Activated T-helper 9 cell treated with anti-CD3 and anti-CD28 coated beads, Interleukin-2, amount 50 U/mL, for 16 hours (primary cell): ENCODE data around the gene F8A3.
"Not testable (repeated sequence)": the region's sequence is repeated elsewhere in the genome, so short reads cannot be mapped to it uniquely, and the experiment has no call there.

Source experiments
- DNase-seq: peaks from one replicate; pipeline ENCODE4 v3.0.0-alpha.2; 2020; ENCODE audit warnings: low read depth

The F8A3 gene

DNA sequence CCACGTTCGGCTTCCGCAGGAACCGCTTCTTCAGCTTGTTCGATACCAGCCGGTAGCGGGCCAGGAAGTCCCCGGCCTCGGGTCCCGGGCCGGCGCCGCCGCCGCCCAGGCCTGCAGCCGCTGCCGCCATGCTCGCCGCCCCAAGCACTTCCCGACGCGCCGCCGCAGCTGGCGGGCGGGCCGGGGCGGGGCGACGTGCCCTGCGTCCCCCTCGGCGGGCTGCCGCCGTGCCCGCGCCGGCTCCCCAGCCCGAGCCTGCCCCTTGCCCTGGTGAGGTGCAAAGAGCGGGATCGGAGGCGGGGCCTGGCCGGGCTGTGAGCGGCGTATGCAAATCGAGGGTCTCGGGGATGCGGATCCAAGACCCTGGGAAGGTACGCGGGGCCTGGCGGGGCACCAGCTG, at the start of gene F8A3:
F8A3 (minus strand) TSS at position 150 of the 400 bp plus-strand sequence; CDS start at position 130, 20 bp downstream.
- not testable (repeated sequence) for DNase-seq

DNA sequence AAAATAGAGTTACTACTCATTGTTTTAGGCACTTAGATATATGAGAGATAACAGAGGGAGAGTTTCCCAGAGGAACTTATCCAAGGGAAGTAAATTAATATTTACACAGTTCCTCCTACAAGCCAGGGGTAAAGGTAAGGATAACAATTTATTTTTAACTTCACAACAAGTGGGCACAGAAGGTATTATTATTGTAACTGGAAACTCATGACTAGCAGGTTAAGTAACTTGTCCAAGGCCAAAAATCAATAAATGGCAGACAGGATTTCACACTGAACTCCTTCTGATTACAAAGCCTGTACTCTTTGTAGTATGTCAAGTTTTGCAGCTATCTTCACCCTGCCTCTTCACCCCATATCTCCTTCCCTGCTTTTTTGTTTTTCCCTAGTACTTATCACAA, 46.9 kb upstream of the F8A3 start:
- DNase-seq, result no peak

GRCh38 chrX:155495134-155495533, 36.7 kb upstream of the F8A3 start:
- not testable (repeated sequence) for DNase-seq

- DNase-seq, result not testable (repeated sequence)
Measured at GRCh38 chrX:155491421-155491820, 33.0 kb upstream of the F8A3 start.

GRCh38 chrX:155477136-155477535, 18.7 kb upstream of the F8A3 start:
- DNase-seq, result not testable (repeated sequence)

DNA sequence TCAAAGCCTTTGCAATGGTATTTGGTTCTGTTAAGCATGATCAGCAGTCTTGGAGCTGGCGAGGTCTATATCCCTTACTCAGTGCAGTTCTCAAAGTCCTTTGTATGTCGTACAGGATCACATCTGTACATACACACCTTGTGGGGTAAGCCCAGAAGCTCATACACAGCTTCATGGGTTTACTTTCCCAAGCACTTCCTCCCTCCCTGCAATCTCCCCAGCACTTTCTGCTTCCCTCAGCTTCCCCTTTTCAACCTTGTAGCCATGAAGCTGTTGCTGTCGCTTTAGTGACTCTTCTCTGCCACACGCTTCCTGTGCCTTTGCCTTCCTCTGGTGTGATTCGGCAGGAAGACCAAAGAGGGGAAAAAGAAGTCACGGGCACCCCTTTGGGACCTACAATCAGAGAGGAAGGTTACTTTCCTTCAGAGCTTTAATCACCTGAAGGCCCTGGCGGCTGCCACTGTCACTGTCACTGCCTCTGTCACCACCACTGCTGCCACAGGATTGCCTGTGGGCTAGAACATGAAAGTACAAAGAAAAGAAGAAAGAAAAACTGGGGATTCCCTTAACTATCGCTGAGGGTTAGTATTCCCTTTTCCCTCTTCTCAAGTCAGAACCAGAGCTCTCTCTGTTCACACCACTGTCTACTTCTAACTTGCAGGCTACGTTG, 8.0 kb upstream of the F8A3 start:
- DNase-seq, result not testable (repeated sequence)

DNA sequence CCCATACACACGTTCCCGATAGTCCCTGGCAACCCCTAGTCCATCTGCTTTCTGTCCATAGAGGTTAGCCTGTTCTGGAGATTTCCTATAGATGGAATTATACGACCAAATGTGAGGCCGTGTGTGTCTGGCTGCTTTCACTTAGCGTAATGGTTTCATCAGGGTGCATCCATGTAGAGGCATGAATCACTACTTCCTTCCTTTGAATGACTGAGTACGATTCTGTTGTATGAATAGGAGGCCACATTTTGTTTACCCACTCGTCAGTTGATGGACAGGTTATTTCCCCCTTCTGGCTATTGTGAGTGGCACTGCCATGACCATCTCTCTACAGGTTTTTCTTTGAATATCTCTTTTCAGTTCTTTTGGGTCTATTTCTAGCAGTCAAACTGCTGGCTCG, 2.1 kb upstream of the F8A3 start:
- DNase-seq, result not testable (repeated sequence)

- DNase-seq, result not testable (repeated sequence)
Measured at GRCh38 chrX:155457761-155458447, 516 bp downstream of the F8A3 start.

GRCh38 chrX:155441097-155441496, 17.3 kb downstream of the F8A3 start:
- DNase-seq, result no peak

- no peak for DNase-seq
Measured at GRCh38 chrX:155435744-155436112, 22.7 kb downstream of the F8A3 start.

GRCh38 chrX:155434906-155435743, 23.3 kb downstream of the F8A3 start:
- DNase-seq, result no peak

GRCh38 chrX:155417769-155418168, 40.7 kb downstream of the F8A3 start:
- DNase-seq, result no peak
